Mucosa of stomach (tissue), 1 donor: ENCODE data around the gene NTRK2.

Experiments used
- H3K27me3 ChIP-seq: one replicate; pipeline ENCODE4 v1.7.0; 2013; ENCODE audit warnings: mild to moderate bottlenecking, low read length; ENCODE audit not compliant: control insufficient read depth, insufficient read depth
- H3K36me3 ChIP-seq: one replicate; pipeline ENCODE4 v1.7.0; 2013; ENCODE audit warnings: low read length; ENCODE audit not compliant: control insufficient read depth, insufficient read depth
- H3K4me1 ChIP-seq: one replicate; pipeline ENCODE4 v1.7.0; 2013; ENCODE audit warnings: mild to moderate bottlenecking, low read length; ENCODE audit not compliant: control insufficient read depth, insufficient read depth
- H3K4me3 ChIP-seq: one replicate; pipeline ENCODE4 v1.7.0; 2013; ENCODE audit warnings: low read length
- H3K9ac ChIP-seq: one replicate; pipeline ENCODE4 v1.7.0; 2013; ENCODE audit warnings: mild to moderate bottlenecking, low read length, moderate library complexity
- H3K9me3 ChIP-seq: one replicate; pipeline ENCODE4 v1.7.0; 2013; ENCODE audit warnings: mild to moderate bottlenecking, low read length, moderate library complexity; ENCODE audit not compliant: control insufficient read depth
- donor health status: Pancreatic carcinoma.

NTRK2 gene

DNA sequence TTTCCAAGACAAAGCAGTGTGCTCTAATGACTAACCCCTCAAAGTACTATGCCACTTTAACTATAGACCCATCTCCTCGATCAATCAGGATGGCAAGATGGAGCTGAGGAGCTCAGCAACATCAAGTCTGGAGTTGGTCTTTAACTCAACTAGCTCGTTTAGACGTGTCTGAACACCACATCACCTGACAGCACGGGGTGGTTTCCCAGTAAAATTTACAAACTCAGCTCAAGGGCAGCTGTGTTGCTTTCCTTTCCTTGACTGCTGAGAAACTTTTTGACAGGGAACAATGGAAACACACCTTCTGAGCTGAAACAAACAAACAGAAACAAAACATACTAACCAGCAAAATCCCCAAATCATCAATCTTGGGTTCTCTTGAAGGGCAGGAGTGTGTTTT is 202.5 kb downstream of the NTRK2 start:
- Histone ChIP-seq H3K27me3 (no peaks in the 10 kb centered on the region), H3K4me3 (no peak overlapping the region), H3K36me3 (no peaks in the 10 kb centered on the region), H3K4me1 (no peaks in the 10 kb centered on the region), H3K9ac (no peak overlapping the region), H3K9me3 (no peaks in the 10 kb centered on the region)

DNA sequence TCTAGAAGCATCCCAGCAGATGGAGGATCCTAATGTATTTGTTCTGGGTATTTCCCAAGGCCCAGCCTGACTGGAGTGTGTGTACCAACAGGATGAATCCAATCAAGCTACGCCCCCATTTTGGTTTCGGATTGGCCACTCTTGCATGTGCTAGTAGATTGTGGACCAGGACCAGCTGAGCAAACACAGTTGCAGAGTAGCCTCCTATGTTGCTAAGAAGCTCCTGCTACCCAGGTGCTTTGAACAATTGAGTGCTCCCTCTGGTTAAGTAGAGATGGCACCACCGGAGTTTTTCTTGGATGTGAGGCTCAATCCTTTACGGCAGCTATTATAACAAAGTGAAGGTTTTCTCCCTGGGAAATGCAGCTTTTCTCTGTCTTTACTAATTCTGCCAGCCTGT is 204.5 kb downstream of the NTRK2 start:
- Histone ChIP-seq H3K4me1 (no peaks in the 10 kb centered on the region), H3K4me3 (no peak overlapping the region), H3K9ac (no peak overlapping the region), H3K36me3 (no peaks in the 10 kb centered on the region), H3K9me3 (no peaks in the 10 kb centered on the region), H3K27me3 (no peaks in the 10 kb centered on the region)

DNA sequence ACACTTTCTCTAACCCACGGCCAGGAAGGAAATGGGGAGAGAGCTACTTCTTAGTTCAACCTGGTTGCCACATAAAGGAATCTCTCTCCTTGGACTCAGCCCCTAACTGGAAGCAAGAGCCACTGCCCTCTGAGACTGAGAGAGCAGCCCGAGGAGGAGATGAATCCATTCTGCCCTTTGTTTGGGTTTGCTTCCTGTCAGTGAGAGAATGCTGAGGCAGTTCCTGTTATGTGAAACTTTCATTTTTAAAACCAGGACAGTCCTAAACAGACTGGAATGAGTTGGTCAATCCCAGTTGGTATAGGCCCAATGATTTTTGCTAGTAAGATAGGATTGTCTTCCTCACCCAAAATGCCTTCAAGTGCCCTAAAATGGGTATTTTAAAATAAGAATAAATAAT is 205.1 kb downstream of the NTRK2 start:
- no peak overlapping the region for H3K4me3 ChIP-seq
- H3K27me3 ChIP-seq = no peaks in the 10 kb centered on the region
- no peaks in the 10 kb centered on the region for H3K9me3 ChIP-seq
- no peak overlapping the region for H3K9ac ChIP-seq
- H3K36me3 ChIP-seq = no peaks in the 10 kb centered on the region
- no peaks in the 10 kb centered on the region for H3K4me1 ChIP-seq

DNA sequence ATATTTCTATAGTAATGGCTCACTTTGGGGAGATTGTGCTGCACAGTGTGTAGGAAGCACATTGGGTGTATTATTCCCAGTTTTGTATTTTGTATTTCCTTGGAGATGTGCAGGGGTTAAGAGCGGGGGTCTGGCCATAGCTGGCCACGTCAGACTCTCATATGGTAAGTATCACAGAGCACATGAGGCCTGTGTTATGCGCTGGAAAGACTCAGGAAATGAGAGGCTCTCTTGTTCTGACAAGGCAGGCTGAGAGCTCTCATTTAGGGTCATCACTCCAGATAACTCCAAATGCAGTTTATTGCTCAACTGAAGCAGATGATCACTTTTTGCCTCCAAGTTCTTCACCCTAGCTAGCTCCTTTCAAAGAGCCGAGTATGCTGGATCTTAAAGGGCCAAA is 205.7 kb downstream of the NTRK2 start:
- H3K4me3 ChIP-seq = no peak overlapping the region
- H3K27me3 ChIP-seq = no peaks in the 10 kb centered on the region
- H3K36me3 ChIP-seq = no peaks in the 10 kb centered on the region
- no peaks in the 10 kb centered on the region for H3K4me1 ChIP-seq
- no peaks in the 10 kb centered on the region for H3K9me3 ChIP-seq
- no peak overlapping the region for H3K9ac ChIP-seq

DNA sequence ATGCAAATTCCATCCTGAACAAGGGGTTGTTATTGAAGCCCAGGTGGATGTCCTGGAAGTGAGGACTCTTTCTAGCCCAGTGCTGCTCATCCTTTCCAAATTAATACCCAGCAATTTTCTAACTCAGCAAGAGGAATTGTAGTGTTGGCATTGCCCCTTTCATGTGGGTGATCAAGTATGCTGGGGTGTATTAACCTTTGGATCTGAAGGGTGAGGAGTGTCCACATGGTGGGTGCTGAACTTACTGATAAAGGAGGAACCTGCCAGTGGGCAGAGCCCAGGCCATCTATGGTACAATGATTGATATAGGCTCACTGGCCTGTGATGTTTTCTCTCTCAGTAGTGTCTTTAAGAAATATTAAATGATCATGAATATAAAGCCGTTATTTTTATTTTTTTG is 210.1 kb downstream of the NTRK2 start:
- Histone ChIP-seq H3K9me3 (no peaks in the 10 kb centered on the region), H3K4me1 (peaks cover 9% of the 10 kb centered on the region), H3K9ac (no peak overlapping the region), H3K36me3 (no peaks in the 10 kb centered on the region), H3K27me3 (no peaks in the 10 kb centered on the region), H3K4me3 (no peak overlapping the region)

DNA sequence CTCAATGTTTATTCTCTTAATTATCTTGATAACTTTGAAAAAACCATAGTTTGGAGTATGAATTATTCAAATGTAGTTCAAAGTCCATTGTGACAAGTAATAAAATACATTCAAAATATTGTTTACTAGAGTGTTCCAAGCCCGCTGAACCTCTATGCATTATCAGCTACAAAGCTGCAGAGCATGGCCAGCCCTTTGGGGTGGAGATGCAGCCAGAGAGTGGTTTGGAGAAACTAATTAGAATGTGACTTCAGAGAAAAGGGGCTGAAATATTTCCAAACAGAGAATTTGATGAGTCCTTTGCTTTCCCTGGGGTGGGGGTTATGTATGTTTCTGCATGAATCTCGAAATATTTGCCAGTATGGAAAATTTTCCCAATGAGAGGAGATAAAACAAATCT is 211.3 kb downstream of the NTRK2 start:
- no peaks in the 10 kb centered on the region for H3K27me3 ChIP-seq
- no peaks in the 10 kb centered on the region for H3K36me3 ChIP-seq
- no peak overlapping the region for H3K9ac ChIP-seq
- H3K4me3 ChIP-seq = no peak overlapping the region
- H3K9me3 ChIP-seq = no peaks in the 10 kb centered on the region
- peaks cover 9% of the 10 kb centered on the region for H3K4me1 ChIP-seq

DNA sequence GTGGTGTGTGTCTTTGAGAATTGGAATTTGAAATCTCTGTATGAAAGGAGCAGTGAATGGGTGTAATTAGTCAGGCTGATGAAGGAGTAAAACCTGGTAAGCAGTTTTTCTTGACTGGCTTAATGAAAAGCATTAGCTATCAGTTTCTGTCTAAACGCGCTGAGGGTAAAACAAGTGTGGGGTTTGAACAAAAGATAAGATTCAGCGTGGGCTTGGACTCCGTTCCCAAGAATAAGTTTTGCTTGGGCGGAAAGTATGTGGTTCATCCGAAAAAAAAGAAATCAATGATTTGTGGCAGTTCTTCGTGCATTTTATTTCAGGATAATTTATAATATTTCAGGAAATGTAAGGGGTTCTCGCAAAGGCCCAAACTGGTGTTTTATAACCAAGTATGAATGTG is 217.3 kb downstream of the NTRK2 start:
- Histone ChIP-seq H3K36me3 (no peaks in the 10 kb centered on the region), H3K27me3 (no peaks in the 10 kb centered on the region), H3K9ac (no peak overlapping the region), H3K4me1 (no peaks in the 10 kb centered on the region), H3K9me3 (no peaks in the 10 kb centered on the region), H3K4me3 (no peak overlapping the region)

DNA sequence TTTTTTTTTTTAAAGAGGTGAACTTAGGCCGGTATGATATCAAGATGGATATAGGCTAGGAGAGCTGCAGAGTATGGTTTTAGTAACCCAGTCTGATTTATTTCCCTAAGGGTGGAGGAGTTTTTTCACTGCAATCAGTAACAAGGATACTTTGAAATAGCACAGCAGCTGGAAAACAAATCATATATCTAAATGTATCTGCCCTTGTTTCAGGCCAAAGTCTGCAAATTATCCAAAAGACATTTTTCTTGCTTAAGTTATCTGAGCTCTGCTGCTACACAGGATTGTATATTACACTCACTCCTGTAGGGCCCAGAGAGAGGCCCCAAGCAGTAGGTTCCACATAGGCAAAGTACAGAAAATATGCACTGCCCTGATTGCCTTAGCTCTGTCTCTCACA is 222.4 kb downstream of the NTRK2 start:
- no peaks in the 10 kb centered on the region for H3K27me3 ChIP-seq
- no peaks in the 10 kb centered on the region for H3K4me1 ChIP-seq

DNA sequence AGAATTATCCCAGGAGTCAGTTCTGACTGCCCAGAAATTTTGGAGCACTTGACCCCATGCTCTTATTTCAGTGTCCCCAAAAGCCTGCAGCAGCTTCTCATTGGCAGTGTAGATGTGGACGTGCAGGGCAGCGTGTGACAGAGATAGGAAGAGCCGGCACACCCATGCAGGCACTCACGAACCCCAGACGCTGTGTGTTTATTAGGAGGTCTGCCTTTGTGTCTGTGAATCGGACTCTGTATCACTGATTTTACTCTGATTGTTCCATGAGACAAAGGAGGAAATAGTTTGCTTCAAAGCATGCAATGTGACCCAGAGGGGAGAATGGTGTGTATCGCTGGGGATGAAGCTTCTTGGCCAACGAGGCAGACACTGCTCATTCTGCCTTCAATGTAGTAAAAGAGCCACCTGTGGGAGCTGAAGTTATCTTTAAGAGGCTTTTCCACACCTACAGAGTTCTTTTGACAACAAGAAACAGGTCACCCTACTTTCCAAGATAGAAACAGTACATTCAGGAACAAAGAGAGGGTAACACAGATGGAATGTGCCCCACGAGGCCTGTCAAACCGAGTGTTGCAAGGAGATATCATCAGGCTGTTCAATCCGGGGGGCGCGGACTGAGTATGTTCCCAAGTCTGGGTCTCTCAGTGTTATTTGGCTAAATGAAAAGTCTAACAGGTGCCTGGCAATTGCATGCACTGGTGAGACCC is 224.0 kb downstream of the NTRK2 start:
- H3K27me3 ChIP-seq = no peaks in the 10 kb centered on the region
- no peak overlapping the region for H3K9ac ChIP-seq
- H3K4me1 ChIP-seq = no peaks in the 10 kb centered on the region
- H3K36me3 ChIP-seq = no peaks in the 10 kb centered on the region
- H3K4me3 ChIP-seq = no peak overlapping the region
- no peaks in the 10 kb centered on the region for H3K9me3 ChIP-seq

More for the DNA sequence above, 222.4 kb downstream of the NTRK2 start:
- Histone ChIP-seq H3K4me3 (no peak overlapping the region), H3K9ac (no peak overlapping the region), H3K9me3 (no peaks in the 10 kb centered on the region), H3K36me3 (no peaks in the 10 kb centered on the region)

DNA sequence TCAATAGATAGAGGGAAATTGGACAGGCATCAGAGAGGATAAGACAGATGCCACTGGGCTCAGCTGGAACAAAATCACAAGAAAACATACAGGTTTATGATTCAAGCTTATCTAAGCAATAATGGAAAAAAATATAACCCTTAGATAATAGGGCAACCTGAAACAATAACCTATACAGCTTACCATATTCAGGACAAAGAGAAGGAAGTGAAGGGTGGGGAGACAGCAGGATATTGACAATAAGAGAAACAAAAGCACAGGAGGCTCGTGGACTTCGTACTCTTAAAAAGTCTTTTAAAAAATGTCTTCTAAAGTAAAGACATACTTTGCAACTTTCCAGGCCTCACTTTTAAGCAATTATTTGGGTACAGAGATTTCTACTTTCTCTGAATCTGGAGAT is 225.3 kb downstream of the NTRK2 start:
- no peaks in the 10 kb centered on the region for H3K36me3 ChIP-seq
- H3K4me3 ChIP-seq = no peak overlapping the region
- no peak overlapping the region for H3K9ac ChIP-seq
- no peaks in the 10 kb centered on the region for H3K9me3 ChIP-seq
- no peaks in the 10 kb centered on the region for H3K4me1 ChIP-seq
- H3K27me3 ChIP-seq = no peaks in the 10 kb centered on the region

DNA sequence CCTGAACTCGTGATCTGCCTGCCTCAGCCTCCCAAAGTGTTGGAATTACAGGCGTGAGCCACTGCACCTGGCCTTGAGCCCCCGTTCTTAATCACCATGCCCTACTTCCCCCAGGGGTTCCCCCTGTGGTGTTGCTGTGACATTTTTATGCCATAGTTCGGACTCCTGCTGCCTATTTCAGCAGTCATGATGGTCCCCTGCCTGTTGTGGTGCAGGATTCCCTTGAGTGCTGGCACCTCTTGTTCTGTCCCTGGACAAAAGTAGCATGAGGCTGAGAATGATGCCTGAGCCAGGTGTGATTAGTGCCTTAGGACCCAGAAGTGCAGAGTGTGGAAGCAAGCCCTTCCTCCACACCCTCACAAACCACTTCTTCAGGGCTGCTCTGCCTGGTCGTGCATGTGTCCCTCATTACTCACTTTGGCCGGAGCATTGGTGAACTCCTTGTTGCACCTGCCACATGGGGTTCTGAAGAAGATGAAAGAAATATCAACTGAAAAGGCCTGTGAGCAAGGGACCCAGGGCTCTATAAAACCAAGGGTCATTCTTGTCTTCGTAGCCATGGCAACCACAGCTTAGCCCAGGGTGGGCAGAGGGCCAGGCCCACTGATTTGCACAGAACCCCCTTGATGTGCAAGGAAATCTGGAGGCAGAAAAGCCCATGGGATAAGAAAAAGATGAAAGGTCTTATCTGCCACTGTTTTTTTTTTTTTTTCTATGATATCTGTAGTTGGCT is 228.0 kb downstream of the NTRK2 start:
- Histone ChIP-seq H3K36me3 (no peaks in the 10 kb centered on the region), H3K9ac (no peak overlapping the region), H3K4me1 (no peaks in the 10 kb centered on the region), H3K4me3 (no peak overlapping the region), H3K9me3 (no peaks in the 10 kb centered on the region), H3K27me3 (no peaks in the 10 kb centered on the region)

DNA sequence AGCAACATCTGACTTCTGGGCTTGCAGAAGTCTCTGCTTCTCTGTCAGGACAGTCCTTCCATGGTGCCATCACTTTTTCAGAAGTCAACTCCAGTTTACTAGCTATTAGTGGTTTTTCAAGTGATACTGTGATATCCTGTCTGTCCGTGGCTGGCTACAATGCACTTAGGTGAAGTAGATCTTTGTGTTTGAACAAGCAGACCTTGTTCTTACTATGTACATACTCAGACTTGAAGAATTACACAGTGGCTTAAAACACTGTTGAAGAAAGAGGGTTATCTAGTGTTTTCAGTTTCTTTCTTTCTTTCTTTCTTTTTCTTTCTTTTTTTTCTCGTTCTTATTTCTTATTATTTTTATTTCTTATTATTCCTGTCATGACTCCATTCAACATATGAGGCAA is 228.7 kb downstream of the NTRK2 start:
- Histone ChIP-seq H3K9ac (no peak overlapping the region), H3K36me3 (no peaks in the 10 kb centered on the region), H3K4me1 (no peaks in the 10 kb centered on the region), H3K27me3 (no peaks in the 10 kb centered on the region), H3K4me3 (no peak overlapping the region), H3K9me3 (no peaks in the 10 kb centered on the region)
